PC-9 (cell line): ENCODE results near the gene TRMT61B. TPM values are rescaled to one million over a fixed set of nuclear protein-coding genes. Genes with fewer than 3 reads are reported as not detected.

Source experiments
- BruUV-seq: library from RNA; stranded (reverse); fragments of 400-500 nt; replicated peaks from 2 replicates; lab custom pipeline; 2021; lab: Mats Ljungman, UMichigan
- CTCF ChIA-PET: fragments of 300-600 bp; sonication (Branson Sonifier 250); formaldehyde crosslinking; loops from one replicate; lab custom pipeline; 2022; ENCODE audit warnings: antibody characterized with exemption; lab: Charles Lee
- POLR2A ChIA-PET: fragments of 300-600 bp; sonication (Branson Sonifier 250); formaldehyde crosslinking; loops from one replicate; lab custom pipeline; 2022; ENCODE audit warnings: antibody characterized with exemption; ENCODE audit not compliant: unreplicated experiment; lab: Charles Lee
- DNase-seq, 2 experiments: peaks; one replicate each; pipeline versions ENCODE4 v3.0.0 to v3.0.0-alpha.2; 2015 to 2022; ENCODE audit warnings: mixed read lengths in 1 of 2
- H2AFZ ChIP-seq: fragments of 200-600 bp; sonication (generic); 2 replicates; pipeline ENCODE4 v1.8.1; 2017; ENCODE audit warnings: antibody characterized with exemption
- H3F3A ChIP-seq: fragments of 200-600 bp; sonication (generic); 2 replicates; pipeline ENCODE4 v1.8.1; 2017; ENCODE audit warnings: antibody characterized with exemption, mild to moderate bottlenecking, low read depth; ENCODE audit not compliant: insufficient read depth
- H3K27ac ChIP-seq: fragments of 200-600 bp; sonication (generic); 2 replicates; pipeline ENCODE4 v1.6.1; 2016; ENCODE audit warnings: mixed run types
- H3K27me3 ChIP-seq: fragments of 200-600 bp; sonication (generic); 2 replicates; pipeline ENCODE4 v1.6.1; 2016; ENCODE audit warnings: low read depth, mixed run types; ENCODE audit not compliant: insufficient read depth
- H3K36me3 ChIP-seq: fragments of 200-600 bp; sonication (generic); 2 replicates; pipeline ENCODE4 v1.6.1; 2016; ENCODE audit warnings: low read depth, mixed run types
- H3K4me1 ChIP-seq: fragments of 200-600 bp; sonication (generic); replicated peaks from 2 replicates; pipeline ENCODE4 v1.6.1; 2016; ENCODE audit warnings: mixed run types; ENCODE audit not compliant: insufficient read depth
- H3K4me2 ChIP-seq: fragments of 200-600 bp; sonication (generic); 2 replicates; pipeline ENCODE4 v1.6.1; 2017; ENCODE audit warnings: mixed run types
- H3K4me3 ChIP-seq: fragments of 200-600 bp; sonication (generic); 2 replicates; pipeline ENCODE4 v1.6.1; 2016; ENCODE audit warnings: mixed run types
- H3K79me2 ChIP-seq: fragments of 200-600 bp; sonication (generic); 2 replicates; pipeline ENCODE4 v1.6.1; 2017; ENCODE audit warnings: low read depth, mixed run types
- H3K9me2 ChIP-seq: fragments of 200-600 bp; sonication (generic); 2 replicates; pipeline ENCODE4 v1.8.1; 2017; ENCODE audit warnings: mild to moderate bottlenecking; ENCODE audit not compliant: insufficient read depth
- H3K9me3 ChIP-seq: fragments of 200-600 bp; sonication (generic); 2 replicates; pipeline ENCODE4 v1.8.1; 2016; ENCODE audit warnings: low read depth; ENCODE audit not compliant: insufficient read depth
- H4K20me1 ChIP-seq: fragments of 200-600 bp; sonication (generic); 2 replicates; pipeline ENCODE4 v1.8.1; 2017; ENCODE audit not compliant: insufficient read depth
- CTCF ChIP-seq: fragments of 200-600 bp; sonication (generic); conservative IDR thresholded peaks from 2 replicates; pipeline ENCODE4 v1.6.1; 2017; ENCODE audit warnings: mixed run types, antibody characterized with exemption, mild to moderate bottlenecking, moderate library complexity
- EZH2 ChIP-seq: fragments of 200-600 bp; sonication (generic); IDR thresholded peaks from 2 replicates; pipeline ENCODE4 v1.8.0; 2017; ENCODE audit warnings: antibody characterized with exemption, low read depth
- intact Hi-C: fragments of 100-400 bp; cut with micrococcal nuclease; formaldehyde crosslinking; loops from one replicate; pipeline ENCODE4 v1.10.0; 2022; ENCODE audit not compliant: unreplicated experiment
- total RNA-seq: library from RNA; stranded (reverse); gene quantifications from 2 replicates; pipeline ENCODE4 v1.2.3, GENCODE V29; 2021

The TRMT61B gene
- total RNA-seq, 1 experiment from 2014 or later, result 21.1 TPM

- TF ChIP-seq EZH2 (no peak), CTCF (no peak)
- intact Hi-C loops, result no loop called here
- H3K79me2 ChIP-seq, result peaks cover 92% of the 10 kb centered on the region
- ChIA-PET POLR2A (no interaction called here), CTCF (no interaction called here)
- H3K4me2 ChIP-seq, result no peak overlapping the region
- no peak overlapping the region for H3K4me3 ChIP-seq
- peaks cover 62% of the 10 kb centered on the region for H3K36me3 ChIP-seq
- H3K9me3 ChIP-seq, result no peaks in the 10 kb centered on the region
- no peak overlapping the region for H2AFZ ChIP-seq
- H3K27ac ChIP-seq, result no peak overlapping the region
- no peaks in the 10 kb centered on the region for H3K27me3 ChIP-seq
- DNase-seq, result no peak
- H3K4me1 ChIP-seq, result peaks cover 17% of the 10 kb centered on the region
- peaks cover 98% of the 10 kb centered on the region for H4K20me1 ChIP-seq
- BruUV-seq, result no TSS peak
- H3F3A ChIP-seq, result peaks cover 73% of the 10 kb centered on the region
- no peaks in the 10 kb centered on the region for H3K9me2 ChIP-seq
Observed at GRCh38 chr2:28908172-28908571, 38.1 kb upstream of the TRMT61B start.

- peaks cover 98% of the 10 kb centered on the region for H4K20me1 ChIP-seq
- intact Hi-C loops, result no loop called here
Observed at GRCh38 chr2:28906821-28907220, 36.7 kb upstream of the TRMT61B start.

GRCh38 chr2:28906376-28906775 lies 36.3 kb upstream of the TRMT61B start:
- ChIA-PET CTCF (interaction anchor here (0.7 kb wide), 1 partner anchor 10 kb away, joined by 3 read pairs; no protein-coding TSS in a partner anchor), POLR2A (no interaction called here)
- Histone ChIP-seq H3K36me3 (peaks cover 72% of the 10 kb centered on the region), H3K4me3 (no peak overlapping the region), H3F3A (peaks cover 80% of the 10 kb centered on the region), H3K4me1 (peaks cover 24% of the 10 kb centered on the region), H3K9me2 (no peaks in the 10 kb centered on the region), H3K27me3 (no peaks in the 10 kb centered on the region), H4K20me1 (peaks cover 98% of the 10 kb centered on the region), H2AFZ (no peak overlapping the region), H3K9me3 (no peaks in the 10 kb centered on the region), H3K27ac (no peak overlapping the region), H3K4me2 (no peak overlapping the region), H3K79me2 (peaks cover 97% of the 10 kb centered on the region)
- intact Hi-C loops, result no loop called here
- TF ChIP-seq CTCF (no peak), EZH2 (no peak)
- no peak for DNase-seq
- BruUV-seq, result no TSS peak

More at GRCh38 chr2:28906821-28907220, 36.7 kb upstream of the TRMT61B start:
- ChIA-PET POLR2A (no interaction called here), CTCF (interaction anchor here (0.7 kb wide), 1 partner anchor 10 kb away, joined by 3 read pairs; no protein-coding TSS in a partner anchor)
- Histone ChIP-seq H3K79me2 (peaks cover 97% of the 10 kb centered on the region), H3K9me3 (no peaks in the 10 kb centered on the region), H3K4me1 (peaks cover 24% of the 10 kb centered on the region), H3K36me3 (peaks cover 68% of the 10 kb centered on the region), H3K9me2 (no peaks in the 10 kb centered on the region), H3F3A (peaks cover 80% of the 10 kb centered on the region), H2AFZ (no peak overlapping the region), H3K4me3 (no peak overlapping the region), H3K4me2 (no peak overlapping the region), H3K27me3 (no peaks in the 10 kb centered on the region), H3K27ac (no peak overlapping the region)
- DNase-seq, result no peak
- TF ChIP-seq EZH2 (no peak), CTCF (no peak)
- BruUV-seq, result no TSS peak
